PC-3 (cell line): ENCODE results near the gene SLC47A2. TPM values are rescaled to one million over a fixed set of nuclear protein-coding genes. Genes with fewer than 3 reads are reported as not detected.

Experiments
- ATAC-seq: fragments of 200-7000 bp; cut with Tn5 transposase; 2 replicates; pipeline ENCODE4 v1.9.1; 2020; ENCODE audit warnings: mild to moderate bottlenecking, moderate library complexity
- BruUV-seq: library from RNA; stranded (reverse); fragments of 400-500 nt; replicated peaks from 2 replicates; lab custom pipeline; 2021; lab: Mats Ljungman, UMichigan
- CTCF ChIA-PET: fragments of 300-600 bp; sonication (Branson Sonifier 250); formaldehyde crosslinking; loops from one replicate; lab custom pipeline; 2022; ENCODE audit warnings: antibody characterized with exemption; lab: Charles Lee
- POLR2A ChIA-PET: fragments of 300-600 bp; sonication (Branson Sonifier 250); formaldehyde crosslinking; loops from one replicate; lab custom pipeline; 2022; ENCODE audit warnings: antibody characterized with exemption; ENCODE audit not compliant: unreplicated experiment; lab: Charles Lee
- DNase-seq: peaks from one replicate; pipeline ENCODE4 v3.0.0-alpha.2; 2015
- H2AFZ ChIP-seq: fragments of 300-600 bp; sonication (generic); 2 replicates; pipeline ENCODE4 v1.6.0; 2016; ENCODE audit warnings: antibody characterized with exemption, low read length
- H3F3A ChIP-seq: fragments of 300-600 bp; sonication (generic); one replicate; pipeline ENCODE4 v1.6.0; 2017; ENCODE audit warnings: antibody characterized with exemption, low read length, control low read depth, mild to moderate bottlenecking; ENCODE audit not compliant: unreplicated experiment
- H3K27ac ChIP-seq: fragments of 300-600 bp; sonication (generic); 2 replicates; pipeline ENCODE4 v1.5.1; 2016; ENCODE audit warnings: mild to moderate bottlenecking, low read length
- H3K27me3 ChIP-seq: fragments of 300-600 bp; sonication (generic); 2 replicates; pipeline ENCODE4 v1.6.1; 2016; ENCODE audit warnings: low read length, mixed read lengths
- H3K36me3 ChIP-seq: fragments of 300-600 bp; sonication (generic); 2 replicates; pipeline ENCODE4 v1.6.1; 2016; ENCODE audit warnings: low read depth, mixed run types, low read length, mixed read lengths
- H3K4me1 ChIP-seq: fragments of 300-600 bp; sonication (generic); 2 replicates; pipeline ENCODE4 v1.5.1; 2016; ENCODE audit warnings: low read length; ENCODE audit not compliant: insufficient read depth
- H3K4me2 ChIP-seq: fragments of 300-600 bp; sonication (generic); 2 replicates; pipeline ENCODE4 v1.6.0; 2016; ENCODE audit warnings: low read length
- H3K4me3 ChIP-seq: fragments of 300-600 bp; sonication (generic); 2 replicates; pipeline ENCODE4 v1.5.1; 2016; ENCODE audit warnings: mild to moderate bottlenecking, low read length, mixed read lengths
- H3K79me2 ChIP-seq: fragments of 300-600 bp; sonication (generic); 2 replicates; pipeline ENCODE4 v1.6.1; 2017; ENCODE audit warnings: low read length, mixed read lengths
- H3K9ac ChIP-seq: fragments of 300-600 bp; sonication (generic); 2 replicates; pipeline ENCODE4 v1.6.0; 2016; ENCODE audit warnings: mild to moderate bottlenecking, low read length
- H3K9me2 ChIP-seq: fragments of 300-600 bp; sonication (generic); replicated peaks from 2 replicates; pipeline ENCODE4 v1.6.1; 2016; ENCODE audit warnings: mixed run types, low read length, mixed read lengths
- H3K9me3 ChIP-seq: fragments of 300-600 bp; sonication (generic); 2 replicates; pipeline ENCODE4 v1.6.1; 2016; ENCODE audit warnings: low read length, mixed read lengths
- H4K20me1 ChIP-seq: fragments of 300-600 bp; sonication (generic); 2 replicates; pipeline ENCODE4 v1.6.1; 2016; ENCODE audit warnings: low read length, mixed read lengths
- EZH2 ChIP-seq: fragments of 300-600 bp; sonication (generic); IDR thresholded peaks from one replicate; pipeline ENCODE4 v1.6.1; 2017; ENCODE audit warnings: antibody characterized with exemption, mild to moderate bottlenecking, low read length; ENCODE audit not compliant: unreplicated experiment
- EZH2phosphoT487 ChIP-seq: fragments of 300-600 bp; sonication (generic); IDR thresholded peaks from 2 replicates; pipeline ENCODE4 v1.6.1; 2018; ENCODE audit warnings: mild to moderate bottlenecking, antibody characterized with exemption, low read length, borderline replicate concordance
- intact Hi-C: fragments of 100-400 bp; cut with micrococcal nuclease; formaldehyde crosslinking; loops from 2 replicates; pipeline ENCODE4 v1.9.0; 2023
- total RNA-seq: library from RNA; depleted of rRNA; stranded (reverse); fragments of >200 nt; gene quantifications from 2 replicates; pipeline ENCODE4 v1.2.3, GENCODE V29; 2014
- TF ChIP-seq, protein P1 (sequence below): fragments of 300-600 bp; sonication (generic); conservative IDR thresholded peaks from 2 replicates; pipeline ENCODE4 v1.5.1; 2017; ENCODE audit warnings: antibody characterized with exemption, low read depth, mild to moderate bottlenecking, low read length

Gene SLC47A2
- total RNA-seq, 1 experiment from 2014 or later: not detected

DNA sequence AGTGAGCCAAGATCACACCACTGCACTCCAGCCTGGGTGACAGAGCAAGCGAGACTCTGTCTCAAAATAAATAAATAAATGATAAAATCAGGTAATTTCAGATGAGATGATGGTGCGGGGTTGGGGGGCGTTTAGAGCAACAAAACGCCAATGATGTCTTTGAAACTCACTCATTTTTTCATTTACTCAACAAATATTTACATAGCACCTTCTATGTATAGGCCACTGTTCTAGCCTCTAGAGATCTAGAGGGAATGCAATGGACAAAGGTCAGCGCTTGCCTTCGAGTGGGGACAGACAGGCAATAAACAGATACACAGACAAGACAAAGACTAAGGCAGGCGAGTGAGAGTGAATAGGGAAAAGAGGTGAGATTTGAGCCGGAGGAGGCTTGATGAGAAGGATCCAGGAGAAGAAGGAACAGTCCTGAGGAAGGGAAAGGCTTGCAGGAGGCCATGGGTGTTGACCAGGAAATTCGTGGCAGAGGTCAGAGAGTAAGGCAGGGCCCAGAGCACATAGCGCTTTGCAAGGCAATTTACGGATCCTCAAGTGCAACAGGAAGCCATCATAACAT, 17.7 kb upstream of the SLC47A2 start:
- no peaks in the 10 kb centered on the region for H3F3A ChIP-seq
- H3K4me2 ChIP-seq: no peak overlapping the region
- ChIA-PET CTCF (no interaction called here), POLR2A (no interaction called here)
- no peaks in the 10 kb centered on the region for H3K27me3 ChIP-seq
- H3K9me2 ChIP-seq: no peaks in the 10 kb centered on the region
- no TSS peak for BruUV-seq
- H3K9me3 ChIP-seq: no peaks in the 10 kb centered on the region
- H3K4me3 ChIP-seq: no peak overlapping the region
- no peak overlapping the region for H3K27ac ChIP-seq
- intact Hi-C loops: no loop called here
- DNase-seq (no peak), ATAC-seq (no peak)
- no peaks in the 10 kb centered on the region for H4K20me1 ChIP-seq
- no peak overlapping the region for H2AFZ ChIP-seq
- TF ChIP-seq EZH2 (no peak), EZH2phosphoT487 (no peak)
- TF ChIP-seq, protein P1, sequence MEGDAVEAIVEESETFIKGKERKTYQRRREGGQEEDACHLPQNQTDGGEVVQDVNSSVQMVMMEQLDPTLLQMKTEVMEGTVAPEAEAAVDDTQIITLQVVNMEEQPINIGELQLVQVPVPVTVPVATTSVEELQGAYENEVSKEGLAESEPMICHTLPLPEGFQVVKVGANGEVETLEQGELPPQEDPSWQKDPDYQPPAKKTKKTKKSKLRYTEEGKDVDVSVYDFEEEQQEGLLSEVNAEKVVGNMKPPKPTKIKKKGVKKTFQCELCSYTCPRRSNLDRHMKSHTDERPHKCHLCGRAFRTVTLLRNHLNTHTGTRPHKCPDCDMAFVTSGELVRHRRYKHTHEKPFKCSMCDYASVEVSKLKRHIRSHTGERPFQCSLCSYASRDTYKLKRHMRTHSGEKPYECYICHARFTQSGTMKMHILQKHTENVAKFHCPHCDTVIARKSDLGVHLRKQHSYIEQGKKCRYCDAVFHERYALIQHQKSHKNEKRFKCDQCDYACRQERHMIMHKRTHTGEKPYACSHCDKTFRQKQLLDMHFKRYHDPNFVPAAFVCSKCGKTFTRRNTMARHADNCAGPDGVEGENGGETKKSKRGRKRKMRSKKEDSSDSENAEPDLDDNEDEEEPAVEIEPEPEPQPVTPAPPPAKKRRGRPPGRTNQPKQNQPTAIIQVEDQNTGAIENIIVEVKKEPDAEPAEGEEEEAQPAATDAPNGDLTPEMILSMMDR: no peak
- no peaks in the 10 kb centered on the region for H3K36me3 ChIP-seq
- H3K79me2 ChIP-seq: no peaks in the 10 kb centered on the region
- H3K9ac ChIP-seq: no peak overlapping the region
- H3K4me1 ChIP-seq: no peaks in the 10 kb centered on the region

DNA sequence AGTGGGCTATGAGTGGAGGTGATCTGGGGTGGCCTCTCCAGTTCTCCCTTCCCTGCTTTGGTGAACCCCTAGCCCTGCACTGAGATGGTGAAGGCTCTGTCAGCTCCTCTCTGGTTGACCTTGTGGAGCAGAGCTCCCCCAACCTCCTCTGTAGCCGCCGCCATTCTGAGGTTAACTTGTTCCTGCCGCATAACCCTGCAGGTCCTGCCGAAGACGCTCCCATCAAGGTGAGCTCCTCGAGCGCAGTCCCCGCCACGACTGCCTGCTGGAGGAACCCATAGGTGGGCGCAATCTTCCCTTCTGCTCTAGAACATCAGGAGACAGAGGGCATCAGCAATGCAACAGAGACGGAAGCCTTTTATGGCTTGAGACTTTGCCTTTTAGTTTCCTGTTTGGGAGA, 15.2 kb upstream of the SLC47A2 start:
- Histone ChIP-seq H2AFZ (no peak overlapping the region), H3K27ac (no peak overlapping the region), H3K9ac (no peak overlapping the region), H3K9me2 (no peaks in the 10 kb centered on the region), H3K27me3 (no peaks in the 10 kb centered on the region), H3K79me2 (no peaks in the 10 kb centered on the region), H3K4me2 (no peak overlapping the region), H3K4me3 (no peak overlapping the region), H4K20me1 (no peaks in the 10 kb centered on the region), H3K36me3 (no peaks in the 10 kb centered on the region), H3F3A (no peaks in the 10 kb centered on the region), H3K9me3 (no peaks in the 10 kb centered on the region), H3K4me1 (peaks cover 8% of the 10 kb centered on the region; the same call in 1 of the 2 replicates)
- TF ChIP-seq EZH2: no peak
- no peak for TF ChIP-seq EZH2phosphoT487
- TF ChIP-seq, protein P1: no peak
- ChIA-PET POLR2A (no interaction called here), CTCF (no interaction called here)
- intact Hi-C loops: no loop called here
- BruUV-seq: no TSS peak
- no peak for DNase-seq
- ATAC-seq: no peak

DNA sequence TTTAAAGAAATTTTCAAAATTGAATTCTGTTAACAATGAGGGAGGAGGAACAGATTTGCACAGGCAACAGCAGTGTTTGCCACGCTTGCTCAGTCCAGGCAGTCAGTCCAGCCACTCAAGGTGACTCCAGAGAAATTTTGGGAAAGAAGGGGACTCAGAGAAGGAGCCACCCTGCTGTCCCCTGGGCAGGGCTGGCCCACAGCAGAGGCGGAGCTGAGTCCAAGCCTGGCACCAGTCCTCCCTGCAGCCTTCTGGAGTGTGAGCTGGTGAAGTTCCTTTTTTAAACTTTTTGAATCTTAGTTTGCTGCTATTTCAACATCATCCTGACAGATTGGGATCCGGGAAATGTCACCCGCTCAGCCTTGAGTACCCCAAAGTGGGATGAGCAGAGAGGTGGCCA, 14.5 kb upstream of the SLC47A2 start:
- POLR2A ChIA-PET: no interaction called here
- intact Hi-C loops: no loop called here
- BruUV-seq: no TSS peak

More for the DNA sequence above, 14.5 kb upstream of the SLC47A2 start:
- no peak overlapping the region for H3K4me2 ChIP-seq
- no peak overlapping the region for H3K27ac ChIP-seq
- DNase-seq: no peak
- H3K9me3 ChIP-seq: no peaks in the 10 kb centered on the region
- H4K20me1 ChIP-seq: no peaks in the 10 kb centered on the region
- H2AFZ ChIP-seq: no peak overlapping the region
- no peak for ATAC-seq
- no peaks in the 10 kb centered on the region for H3K36me3 ChIP-seq
- H3K4me1 ChIP-seq: peaks cover 8% of the 10 kb centered on the region; the same call in 1 of the 2 replicates
- H3K9ac ChIP-seq: no peak overlapping the region
- H3K27me3 ChIP-seq: no peaks in the 10 kb centered on the region
- H3F3A ChIP-seq: no peaks in the 10 kb centered on the region
- H3K4me3 ChIP-seq: no peak overlapping the region
- H3K79me2 ChIP-seq: no peaks in the 10 kb centered on the region
- TF ChIP-seq EZH2phosphoT487 (no peak), EZH2 (no peak)
- TF ChIP-seq, protein P1: no peak
- CTCF ChIA-PET: no interaction called here
- H3K9me2 ChIP-seq: no peaks in the 10 kb centered on the region
